Measurements from ENCODE around the gene RING1.

Gene RING1

DNA sequence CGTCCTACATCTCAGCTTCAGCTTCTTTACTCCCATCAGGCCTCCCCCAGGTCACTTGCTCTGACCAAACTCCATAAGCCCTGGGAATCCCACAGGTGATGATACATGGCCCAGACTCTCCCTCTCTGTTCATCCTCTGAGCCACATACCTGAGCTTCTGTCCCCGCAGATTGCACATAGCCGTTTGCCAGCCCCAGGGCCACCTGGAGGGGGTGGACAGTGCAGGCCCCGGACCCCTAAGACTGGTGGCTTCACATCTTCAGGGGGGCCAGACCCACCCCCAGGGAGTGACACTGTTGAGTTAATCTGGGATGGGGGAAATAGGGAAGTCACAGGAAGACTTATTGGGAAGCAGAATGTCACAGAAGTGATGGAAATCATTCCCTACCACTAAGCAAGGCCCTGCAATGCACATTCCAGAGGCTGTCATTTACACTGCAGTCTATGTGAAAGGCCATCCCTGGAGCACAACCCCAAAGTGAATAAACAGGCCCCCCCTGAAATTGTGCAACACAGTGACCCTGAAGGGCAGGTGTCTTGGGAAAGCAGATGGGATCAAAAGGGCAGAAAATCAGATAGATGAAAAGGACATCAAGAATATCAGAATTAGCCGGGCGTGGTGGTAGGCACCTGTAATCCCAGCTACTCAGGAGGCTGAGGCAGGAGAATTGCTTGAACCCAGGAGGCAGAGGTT, 10.0 kb upstream of the RING1 start:
- DNase-seq (ENCODE audit: low read depth): no peak
- TF ChIP-seq MYC (IDR thresholded peaks at IDR 0.05; ENCODE audit: low read depth, low read length) (no peak), POLR2A (IDR thresholded peaks at IDR 0.05; ENCODE audit: extremely low read depth, insufficient read length) (no peak)
- TF ChIP-seq, protein P1, sequence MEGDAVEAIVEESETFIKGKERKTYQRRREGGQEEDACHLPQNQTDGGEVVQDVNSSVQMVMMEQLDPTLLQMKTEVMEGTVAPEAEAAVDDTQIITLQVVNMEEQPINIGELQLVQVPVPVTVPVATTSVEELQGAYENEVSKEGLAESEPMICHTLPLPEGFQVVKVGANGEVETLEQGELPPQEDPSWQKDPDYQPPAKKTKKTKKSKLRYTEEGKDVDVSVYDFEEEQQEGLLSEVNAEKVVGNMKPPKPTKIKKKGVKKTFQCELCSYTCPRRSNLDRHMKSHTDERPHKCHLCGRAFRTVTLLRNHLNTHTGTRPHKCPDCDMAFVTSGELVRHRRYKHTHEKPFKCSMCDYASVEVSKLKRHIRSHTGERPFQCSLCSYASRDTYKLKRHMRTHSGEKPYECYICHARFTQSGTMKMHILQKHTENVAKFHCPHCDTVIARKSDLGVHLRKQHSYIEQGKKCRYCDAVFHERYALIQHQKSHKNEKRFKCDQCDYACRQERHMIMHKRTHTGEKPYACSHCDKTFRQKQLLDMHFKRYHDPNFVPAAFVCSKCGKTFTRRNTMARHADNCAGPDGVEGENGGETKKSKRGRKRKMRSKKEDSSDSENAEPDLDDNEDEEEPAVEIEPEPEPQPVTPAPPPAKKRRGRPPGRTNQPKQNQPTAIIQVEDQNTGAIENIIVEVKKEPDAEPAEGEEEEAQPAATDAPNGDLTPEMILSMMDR (IDR thresholded peaks at IDR 0.05; ENCODE audit: low read depth, low read length): no peak
- TF ChIP-seq, protein P2, sequence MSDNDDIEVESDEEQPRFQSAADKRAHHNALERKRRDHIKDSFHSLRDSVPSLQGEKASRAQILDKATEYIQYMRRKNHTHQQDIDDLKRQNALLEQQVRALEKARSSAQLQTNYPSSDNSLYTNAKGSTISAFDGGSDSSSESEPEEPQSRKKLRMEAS (IDR thresholded peaks at IDR 0.05; ENCODE audit: low read depth, low read length): no peak
- no peak overlapping the region for H3K4me3 ChIP-seq (ENCODE audit: low read depth, low read length)

DNA sequence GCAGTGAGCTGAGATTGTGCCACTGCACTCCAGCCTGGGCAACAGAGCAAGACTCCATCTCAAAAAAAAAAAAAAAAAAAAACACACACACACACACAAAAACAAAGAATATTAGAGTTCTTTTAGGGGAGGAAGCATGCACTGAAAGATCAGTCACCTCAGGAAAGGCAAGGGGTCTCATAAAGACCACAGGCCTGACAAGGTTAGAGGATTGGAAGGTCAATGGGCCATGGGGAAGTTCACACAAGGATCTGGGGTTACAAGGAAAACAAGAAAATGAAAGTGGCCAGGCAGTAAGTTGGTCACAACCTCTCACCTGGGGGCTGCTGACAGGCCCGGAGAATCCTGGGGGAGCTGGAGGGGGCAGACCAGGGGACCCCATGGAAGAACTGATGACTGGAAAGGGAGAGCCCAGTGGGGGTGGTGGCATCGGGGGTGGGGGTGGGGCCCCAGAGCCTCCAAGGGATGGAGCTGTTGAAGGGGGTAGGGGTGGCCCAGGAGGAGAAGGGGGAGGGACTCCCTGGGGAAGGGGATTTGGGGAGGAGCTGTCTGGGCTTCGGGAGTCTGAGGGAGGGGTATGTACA, 9.4 kb upstream of the RING1 start:
- peak overlapping the region; percentile 92 for H3K4me3 ChIP-seq (ENCODE audit: low read depth, low read length)
- TF ChIP-seq, protein P2 (IDR thresholded peaks at IDR 0.05; ENCODE audit: low read depth, low read length): no peak
- TF ChIP-seq POLR2A (IDR thresholded peaks at IDR 0.05; ENCODE audit: extremely low read depth, insufficient read length): no peak
- TF ChIP-seq MYC (IDR thresholded peaks at IDR 0.05; ENCODE audit: low read depth, low read length): no peak
- TF ChIP-seq, protein P1 (IDR thresholded peaks at IDR 0.05; ENCODE audit: low read depth, low read length): no peak
- DNase-seq (ENCODE audit: low read depth): no peak

DNA sequence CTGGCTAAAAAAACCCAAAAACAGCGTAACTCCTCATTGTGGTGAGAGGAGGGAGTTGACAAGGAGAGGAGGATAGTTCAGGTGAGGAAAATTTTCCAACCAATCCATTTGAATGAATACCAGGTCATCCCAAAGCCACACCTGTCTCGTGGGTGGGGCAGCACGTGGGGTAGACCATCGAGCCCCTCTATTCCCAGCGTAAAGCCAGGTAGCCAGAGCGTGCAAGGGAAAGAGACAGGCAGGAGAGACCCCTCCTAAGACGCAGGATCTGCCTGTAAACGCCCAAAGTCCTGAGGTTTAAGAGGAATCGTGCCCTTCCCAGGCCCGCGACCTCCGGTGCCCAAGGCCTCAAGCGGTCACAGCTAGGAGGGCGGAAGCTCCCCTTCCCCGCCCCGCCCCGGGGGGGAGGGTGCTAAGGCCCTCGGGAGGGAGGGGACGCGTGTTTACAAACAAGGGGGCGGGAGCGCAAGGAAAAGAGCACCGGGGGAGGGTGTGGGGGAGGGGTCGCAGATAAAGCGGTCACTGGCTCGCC, 8.5 kb upstream of the RING1 start:
- peak; percentile 94 for DNase-seq (ENCODE audit: low read depth)
- TF ChIP-seq, protein P1 (IDR thresholded peaks at IDR 0.05; ENCODE audit: low read depth, low read length): no peak
- TF ChIP-seq, protein P2 (IDR thresholded peaks at IDR 0.05; ENCODE audit: low read depth, low read length): peak; percentile 80
- TF ChIP-seq MYC (IDR thresholded peaks at IDR 0.05; ENCODE audit: low read depth, low read length) (peak; percentile 68), POLR2A (IDR thresholded peaks at IDR 0.05; ENCODE audit: extremely low read depth, insufficient read length) (no peak)

DNA sequence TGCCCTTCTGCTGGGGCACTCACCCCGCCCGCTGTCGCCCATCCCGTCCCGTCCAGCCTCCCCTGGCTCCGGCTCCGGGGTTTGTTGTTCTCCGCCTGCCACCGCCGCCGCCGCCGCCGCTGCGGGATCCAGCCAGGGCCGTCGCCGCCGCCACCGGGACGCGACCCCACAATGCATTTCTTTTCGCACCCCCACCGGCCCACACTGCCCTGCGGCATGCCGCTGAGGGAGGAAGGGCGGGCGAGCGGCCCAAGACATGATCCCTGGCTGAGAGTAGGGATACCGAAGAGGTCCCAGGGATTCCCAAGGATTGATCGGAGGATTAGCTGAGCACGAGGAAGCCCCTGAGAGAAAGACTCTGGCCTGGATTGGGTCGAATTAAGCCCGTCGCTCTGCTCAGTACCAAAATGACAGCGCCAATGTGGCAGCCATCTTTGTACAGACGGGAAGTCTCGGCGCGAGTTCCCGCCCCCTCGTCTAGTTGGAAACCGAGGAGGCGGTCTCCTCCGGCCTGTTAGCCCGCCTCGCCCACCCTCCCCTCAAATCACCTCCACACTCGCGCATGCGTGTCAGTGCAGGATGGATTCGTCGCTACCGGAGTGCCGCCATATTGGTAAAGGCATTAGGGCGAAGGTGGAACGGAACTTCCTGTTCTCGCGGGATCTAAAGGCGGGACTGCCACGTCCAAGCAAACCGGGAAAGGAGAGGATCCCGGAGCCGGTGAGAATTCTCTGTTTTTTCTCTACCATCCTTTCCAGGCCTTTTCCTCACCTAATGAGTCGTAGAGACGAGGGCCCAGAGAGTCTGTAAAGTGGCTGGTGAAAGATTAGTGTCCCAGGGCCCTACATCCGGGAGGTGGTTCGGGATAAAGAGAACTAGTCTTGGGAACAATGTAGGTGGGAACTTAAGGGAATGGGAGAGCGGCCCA, 7.8 kb upstream of the RING1 start, which contains the start of the genes RXRB and SLC39A7:
TSS of gene RXRB (minus strand) at position 447 of the 928 bp plus-strand sequence. CDS start at position 258, 189 bp downstream.
TSS of gene SLC39A7 (plus strand) at position 649 of the 928 bp plus-strand sequence. CDS start 379 bp downstream, outside the sequence.
- H3K4me3 ChIP-seq (ENCODE audit: low read depth, low read length): peak within 1 kb of the TSS; percentile 92
- TF ChIP-seq MYC (IDR thresholded peaks at IDR 0.05; ENCODE audit: low read depth, low read length): no peak
- peak; percentile 85 for TF ChIP-seq POLR2A (IDR thresholded peaks at IDR 0.05; ENCODE audit: extremely low read depth, insufficient read length)
- TF ChIP-seq, protein P1 (IDR thresholded peaks at IDR 0.05; ENCODE audit: low read depth, low read length): no peak
- TF ChIP-seq, protein P2 (IDR thresholded peaks at IDR 0.05; ENCODE audit: low read depth, low read length): 0 out of 2 replicates have a peak, but pooled peaks have one; percentile 8
- DNase-seq (ENCODE audit: low read depth): peak; percentile 99

More for the DNA sequence above, 8.5 kb upstream of the RING1 start:
- peak overlapping the region; percentile 92 for H3K4me3 ChIP-seq (ENCODE audit: low read depth, low read length)

DNA sequence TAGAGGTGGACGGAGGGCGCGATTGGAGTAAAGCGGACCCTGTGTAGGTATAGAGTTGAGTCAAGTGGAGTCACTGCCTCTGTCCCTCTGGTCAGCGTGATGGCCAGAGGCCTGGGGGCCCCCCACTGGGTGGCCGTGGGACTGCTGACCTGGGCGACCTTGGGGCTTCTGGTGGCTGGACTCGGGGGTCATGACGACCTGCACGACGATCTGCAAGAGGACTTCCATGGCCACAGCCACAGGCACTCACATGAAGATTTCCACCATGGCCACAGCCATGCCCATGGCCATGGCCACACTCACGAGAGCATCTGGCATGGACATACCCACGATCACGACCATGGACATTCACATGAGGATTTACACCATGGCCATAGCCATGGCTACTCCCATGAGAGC, 7.2 kb upstream of the RING1 start:
- peak; percentile 33 for DNase-seq (ENCODE audit: low read depth)
- H3K4me3 ChIP-seq (ENCODE audit: low read depth, low read length): peak overlapping the region; percentile 92
- TF ChIP-seq, protein P2 (IDR thresholded peaks at IDR 0.05; ENCODE audit: low read depth, low read length): no peak
- TF ChIP-seq POLR2A (IDR thresholded peaks at IDR 0.05; ENCODE audit: extremely low read depth, insufficient read length) (no peak), MYC (IDR thresholded peaks at IDR 0.05; ENCODE audit: low read depth, low read length) (no peak)
- TF ChIP-seq, protein P1 (IDR thresholded peaks at IDR 0.05; ENCODE audit: low read depth, low read length): no peak

Measured in NB4 (cell line).